OCI-LY7 (cell line): Measurements from ENCODE around the gene CFAP161.

Experiments used
- EZH2phosphoT487 ChIP-seq: fragments of 200-600 bp; sonication (generic); IDR thresholded peaks from 2 replicates; pipeline ENCODE4 v1.6.1; 2018; ENCODE audit warnings: low read depth, borderline replicate concordance, mild to moderate bottlenecking, mixed run types, antibody characterized with exemption, low read length, moderate library complexity, mixed read lengths
- TF ChIP-seq, protein P1 (sequence below): fragments of 200-600 bp; sonication (generic); conservative IDR thresholded peaks from 2 replicates; pipeline ENCODE4 v1.5.1; 2014; ENCODE audit warnings: mild to moderate bottlenecking, antibody characterized with exemption, low read length, moderate library complexity, mixed read lengths

DNA sequence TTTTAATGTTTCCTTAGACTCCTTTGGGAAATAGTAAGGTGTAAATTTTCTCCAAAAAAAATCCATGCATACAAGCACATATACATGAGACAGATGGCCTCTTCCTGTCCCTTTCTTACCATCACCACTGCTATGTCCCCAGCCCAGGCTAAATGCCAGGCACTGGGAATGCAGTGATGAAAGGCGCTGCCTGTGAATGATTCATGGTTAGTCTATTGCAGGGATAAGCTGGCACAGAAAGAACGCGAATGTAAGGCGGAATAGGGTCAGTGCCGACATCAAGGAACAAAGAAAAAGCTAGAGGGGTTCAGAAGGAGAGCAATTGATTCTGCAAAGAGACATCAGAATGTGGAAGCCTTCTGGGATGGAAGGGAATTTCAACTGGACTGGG, 36.2 kb upstream of the CFAP161 start:
- TF ChIP-seq, protein P1, sequence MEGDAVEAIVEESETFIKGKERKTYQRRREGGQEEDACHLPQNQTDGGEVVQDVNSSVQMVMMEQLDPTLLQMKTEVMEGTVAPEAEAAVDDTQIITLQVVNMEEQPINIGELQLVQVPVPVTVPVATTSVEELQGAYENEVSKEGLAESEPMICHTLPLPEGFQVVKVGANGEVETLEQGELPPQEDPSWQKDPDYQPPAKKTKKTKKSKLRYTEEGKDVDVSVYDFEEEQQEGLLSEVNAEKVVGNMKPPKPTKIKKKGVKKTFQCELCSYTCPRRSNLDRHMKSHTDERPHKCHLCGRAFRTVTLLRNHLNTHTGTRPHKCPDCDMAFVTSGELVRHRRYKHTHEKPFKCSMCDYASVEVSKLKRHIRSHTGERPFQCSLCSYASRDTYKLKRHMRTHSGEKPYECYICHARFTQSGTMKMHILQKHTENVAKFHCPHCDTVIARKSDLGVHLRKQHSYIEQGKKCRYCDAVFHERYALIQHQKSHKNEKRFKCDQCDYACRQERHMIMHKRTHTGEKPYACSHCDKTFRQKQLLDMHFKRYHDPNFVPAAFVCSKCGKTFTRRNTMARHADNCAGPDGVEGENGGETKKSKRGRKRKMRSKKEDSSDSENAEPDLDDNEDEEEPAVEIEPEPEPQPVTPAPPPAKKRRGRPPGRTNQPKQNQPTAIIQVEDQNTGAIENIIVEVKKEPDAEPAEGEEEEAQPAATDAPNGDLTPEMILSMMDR: no peak
- TF ChIP-seq EZH2phosphoT487: no peak
